HG02678 (cell line): ENCODE measurements around the gene SERPINE2.
A peak's percentile ranks its signal among the peaks of the same experiment; 100 is the strongest.

Experiments used
- ATAC-seq: cut with Tn5 transposase; IDR thresholded peaks from one replicate; pipeline ENCODE4 v1.9.1; 2021; ENCODE audit warnings: mild to moderate bottlenecking, moderate library complexity; ENCODE audit not compliant: unreplicated experiment

Gene SERPINE2, protein sequence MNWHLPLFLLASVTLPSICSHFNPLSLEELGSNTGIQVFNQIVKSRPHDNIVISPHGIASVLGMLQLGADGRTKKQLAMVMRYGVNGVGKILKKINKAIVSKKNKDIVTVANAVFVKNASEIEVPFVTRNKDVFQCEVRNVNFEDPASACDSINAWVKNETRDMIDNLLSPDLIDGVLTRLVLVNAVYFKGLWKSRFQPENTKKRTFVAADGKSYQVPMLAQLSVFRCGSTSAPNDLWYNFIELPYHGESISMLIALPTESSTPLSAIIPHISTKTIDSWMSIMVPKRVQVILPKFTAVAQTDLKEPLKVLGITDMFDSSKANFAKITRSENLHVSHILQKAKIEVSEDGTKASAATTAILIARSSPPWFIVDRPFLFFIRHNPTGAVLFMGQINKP

DNA sequence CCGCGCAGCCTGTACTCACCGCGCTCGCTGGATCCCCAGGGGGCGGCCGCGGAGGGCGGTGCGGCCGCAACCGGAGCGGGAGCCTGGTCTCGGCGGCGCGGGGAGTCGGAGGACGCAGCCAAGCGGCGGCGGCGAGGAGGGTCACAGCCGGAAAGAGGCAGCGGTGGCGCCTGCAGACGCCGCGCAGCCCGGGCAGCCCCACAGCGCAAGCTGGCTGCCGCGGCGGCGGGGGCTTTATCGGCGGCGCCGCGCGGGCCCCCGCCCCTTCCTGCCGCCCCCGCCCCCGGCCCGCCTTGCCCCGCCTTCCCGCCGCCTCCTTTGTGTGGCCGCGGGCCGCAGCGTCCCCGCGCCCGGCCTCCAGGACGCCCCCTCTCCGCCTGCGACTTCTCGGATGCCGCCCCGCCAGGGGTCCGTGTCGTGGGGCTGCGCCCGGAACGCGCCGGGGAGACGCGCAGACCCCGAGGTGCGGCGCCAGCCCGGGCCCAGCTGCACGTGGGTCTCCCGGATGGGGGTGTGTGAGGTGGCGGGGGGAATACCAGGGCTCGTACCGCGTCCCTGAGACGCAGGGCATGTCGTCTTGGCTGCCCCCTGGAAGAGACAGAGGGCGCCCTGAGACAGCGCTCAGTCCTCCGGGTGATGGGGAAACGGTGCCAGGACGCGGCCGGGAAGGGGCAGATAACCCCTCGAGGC, at the start of gene SERPINE2:
Gene SERPINE2, minus strand, starts transcription at position 207 of the 690 bp plus-strand sequence. CDS start 37,386 bp downstream, outside the sequence.
- ATAC-seq, result peak; percentile 63

DNA sequence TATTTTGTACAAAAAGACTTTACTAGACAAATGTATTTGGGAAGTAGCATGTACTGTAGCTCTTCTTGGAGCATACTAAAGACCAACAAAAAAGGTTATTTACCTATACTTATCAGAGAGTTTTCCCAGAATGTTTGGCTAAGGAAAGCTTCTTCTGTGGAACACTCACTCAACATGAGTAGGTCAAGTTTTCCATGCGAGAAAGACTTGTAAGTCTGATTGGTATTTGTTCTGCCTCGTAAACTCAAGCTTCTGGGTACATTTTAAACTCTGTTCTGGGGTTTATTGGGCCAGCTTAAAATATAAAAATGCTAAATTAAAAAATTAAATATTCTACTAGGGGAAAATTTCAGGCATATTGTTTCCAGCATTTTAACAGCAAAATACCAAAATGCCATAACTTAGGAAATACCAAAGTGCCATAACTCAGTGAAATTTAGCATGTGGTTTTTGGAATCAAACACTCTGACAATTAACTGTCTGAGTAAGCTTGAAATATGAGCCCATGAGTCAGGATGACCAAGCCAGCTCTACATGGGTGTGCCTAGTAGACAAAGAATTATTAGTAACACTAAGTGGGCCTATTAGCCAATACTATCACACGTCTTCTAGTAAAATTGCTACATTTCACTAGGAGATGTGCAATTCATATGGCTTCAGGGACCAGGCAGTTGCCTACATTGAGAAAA, 47.3 kb upstream of the SERPINE2 start:
- no peak for ATAC-seq

DNA sequence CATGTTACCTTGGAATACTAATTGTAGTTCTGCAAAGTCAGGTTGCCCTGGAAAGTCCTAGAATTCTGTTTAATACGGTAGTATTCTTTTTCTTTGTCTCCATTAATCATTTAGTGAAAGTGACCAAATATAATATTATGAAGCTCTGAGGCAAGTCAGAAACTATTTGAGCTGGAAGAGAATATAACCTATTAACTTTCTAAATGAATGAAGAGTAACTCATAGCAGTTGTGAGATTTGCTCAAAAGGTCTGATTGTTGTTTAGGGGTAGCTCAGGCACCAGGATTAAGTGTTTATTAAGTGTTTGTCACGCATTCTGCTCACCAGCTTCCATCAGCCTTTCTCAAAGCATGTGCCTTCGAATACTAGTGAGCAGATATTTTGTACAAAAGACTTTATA, 46.7 kb upstream of the SERPINE2 start:
- no peak for ATAC-seq

DNA sequence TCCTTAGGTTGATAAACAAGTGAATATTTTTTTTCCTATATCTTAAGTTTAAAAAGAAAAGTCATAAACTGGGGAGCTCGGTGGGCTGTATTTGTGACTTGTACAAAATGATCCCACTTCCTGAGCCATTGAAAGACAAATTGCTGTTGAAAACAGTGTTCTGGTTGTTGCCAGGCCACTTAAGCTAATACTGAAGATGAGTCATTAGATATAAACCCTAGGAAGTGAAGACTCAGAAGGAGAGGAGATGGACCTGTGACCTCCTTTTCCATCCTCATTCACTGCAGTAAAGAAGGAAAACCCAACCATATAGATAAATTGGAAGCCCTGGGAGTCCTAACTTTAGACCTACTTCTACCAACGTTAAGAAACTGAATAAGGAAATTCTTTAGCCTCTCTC, 46.2 kb upstream of the SERPINE2 start:
- no peak for ATAC-seq

DNA sequence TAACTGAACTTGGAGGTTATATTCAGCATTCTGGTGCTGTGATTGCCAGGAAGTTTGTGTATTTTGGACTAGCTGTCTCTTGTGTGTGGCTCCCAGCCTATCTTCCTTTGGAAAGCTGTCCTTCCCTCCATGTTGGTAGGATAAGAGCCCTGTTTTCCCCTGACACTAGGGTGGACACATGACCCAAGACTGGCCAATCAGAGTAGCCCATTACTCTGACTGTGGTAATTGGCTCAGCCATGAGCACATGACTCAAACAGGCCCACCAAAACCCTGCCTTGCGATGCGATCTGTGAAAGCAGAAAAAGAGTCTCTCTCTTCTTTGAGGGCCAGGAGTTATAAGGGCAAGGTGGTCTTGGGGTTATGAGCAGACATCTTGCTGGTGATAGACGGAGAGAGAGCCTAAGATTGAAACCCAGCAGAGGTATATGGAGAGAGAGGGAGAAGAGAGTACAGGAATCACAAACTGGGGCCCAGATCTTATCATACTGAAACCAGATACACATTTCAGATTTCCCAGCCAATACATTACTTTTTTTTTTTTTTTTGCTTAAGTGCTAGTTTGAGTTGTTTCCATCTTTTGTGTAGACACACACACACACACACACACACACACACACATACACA, 45.3 kb upstream of the SERPINE2 start:
- no peak for ATAC-seq

DNA sequence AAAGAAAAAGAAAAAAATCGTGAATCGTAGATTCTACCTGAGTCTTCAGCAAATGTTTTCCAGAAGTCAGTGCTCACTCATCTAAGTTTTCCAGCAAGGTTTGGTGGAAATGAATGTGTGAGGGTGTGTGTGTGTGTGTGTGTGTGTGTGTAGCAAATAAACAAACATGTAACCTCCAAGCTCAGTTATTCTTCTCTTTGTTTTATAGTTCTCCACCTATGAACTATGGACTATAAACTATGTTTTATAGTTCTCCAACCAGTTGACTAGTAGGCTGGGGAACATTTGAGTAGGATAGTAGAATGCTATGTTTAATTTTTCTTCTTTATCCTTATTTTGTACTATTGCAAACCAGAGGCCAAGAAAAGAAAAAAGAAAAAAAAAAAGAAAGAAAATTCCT, 44.6 kb upstream of the SERPINE2 start:
- ATAC-seq, result no peak

DNA sequence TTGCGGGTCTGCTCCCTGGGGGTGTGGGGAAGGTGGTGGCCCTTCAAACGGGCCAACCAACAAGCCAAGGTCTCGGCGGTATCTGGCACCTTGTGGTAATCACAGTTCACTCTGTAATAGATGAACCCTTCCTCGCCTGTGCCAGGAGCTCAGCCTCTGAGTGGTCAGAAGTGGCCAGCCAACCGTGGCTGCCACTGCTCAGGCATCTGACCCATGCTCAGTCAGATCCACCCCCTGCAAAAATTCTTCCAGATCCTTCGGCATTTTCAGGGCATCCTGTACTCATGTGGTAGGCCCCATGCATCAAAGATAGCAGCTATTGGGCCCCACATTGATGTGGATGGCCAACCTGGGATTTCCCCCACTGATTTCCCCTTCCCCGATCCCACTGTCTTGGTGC, 39.6 kb upstream of the SERPINE2 start:
- ATAC-seq, result no peak

DNA sequence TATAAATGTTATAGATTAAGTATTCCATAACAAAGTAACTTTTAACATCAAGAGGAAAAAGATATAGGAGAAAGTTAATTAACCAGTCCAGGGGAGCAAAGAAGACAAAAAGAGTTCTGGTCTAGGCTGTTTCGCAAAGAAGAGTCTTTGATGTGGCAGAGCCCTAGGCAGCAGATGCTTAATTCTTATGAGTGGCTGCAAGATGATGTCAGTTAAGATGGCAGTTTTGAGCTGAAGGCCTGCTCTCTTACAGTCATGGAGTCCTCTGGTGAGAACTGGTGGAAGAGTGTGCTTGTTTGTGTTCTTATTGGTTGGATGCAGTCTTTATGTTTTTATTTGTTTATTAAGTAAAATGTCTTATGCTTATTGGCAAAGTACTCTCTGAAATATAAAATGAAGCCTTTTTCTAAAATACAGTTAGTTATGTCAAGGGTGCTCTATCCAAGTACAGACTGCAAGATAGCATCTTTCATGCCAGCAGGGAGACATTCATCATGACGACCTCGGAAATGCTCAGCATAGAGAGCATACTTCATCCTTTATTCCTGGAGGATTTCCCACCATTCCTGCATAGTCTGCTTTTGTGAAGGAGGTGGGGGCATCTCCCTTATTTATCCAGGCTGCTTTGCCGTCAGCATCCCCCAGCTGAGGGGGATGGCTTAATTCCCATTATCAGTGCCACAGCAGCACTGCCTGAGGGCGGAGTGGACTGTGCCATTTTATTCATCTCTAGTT, 38.9 kb upstream of the SERPINE2 start:
- no peak for ATAC-seq

DNA sequence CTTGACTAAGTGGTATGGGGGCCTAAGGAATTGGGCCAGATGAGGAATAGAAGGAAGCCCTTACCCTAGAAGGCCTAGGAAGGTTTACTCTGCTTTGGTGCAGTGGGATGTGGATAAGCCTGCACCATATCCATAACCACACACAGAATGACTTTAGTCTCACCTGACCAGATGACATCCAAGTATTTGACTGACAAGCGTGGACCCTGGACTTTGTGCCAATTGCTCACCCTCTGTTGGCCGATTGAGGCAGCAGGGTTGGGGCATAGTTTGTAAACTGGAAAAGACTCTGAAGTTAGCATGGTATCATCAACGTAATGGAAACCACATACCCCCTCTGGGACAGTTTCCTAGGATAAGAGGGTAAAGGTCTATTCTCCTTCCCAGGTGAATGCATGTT, 36.5 kb upstream of the SERPINE2 start:
- no peak for ATAC-seq

DNA sequence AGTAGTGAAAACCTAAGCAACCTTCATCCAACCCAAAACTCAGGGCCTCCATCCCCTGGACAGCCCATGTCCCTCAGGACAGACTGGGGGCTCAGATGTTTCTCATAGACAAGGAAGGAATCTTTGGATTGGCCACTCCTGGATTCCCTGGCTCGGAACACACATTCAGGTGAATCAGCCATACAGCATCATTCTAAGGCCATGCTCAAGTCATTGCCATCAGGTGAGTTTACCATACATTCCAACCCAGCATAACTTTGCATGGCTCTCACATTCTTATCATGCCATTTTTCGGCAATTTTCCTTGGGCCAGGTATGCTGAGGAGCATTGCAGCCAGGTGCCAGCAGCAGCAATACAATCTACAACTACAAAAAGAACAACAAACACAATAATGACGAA, 34.6 kb upstream of the SERPINE2 start:
- ATAC-seq, result no peak

DNA sequence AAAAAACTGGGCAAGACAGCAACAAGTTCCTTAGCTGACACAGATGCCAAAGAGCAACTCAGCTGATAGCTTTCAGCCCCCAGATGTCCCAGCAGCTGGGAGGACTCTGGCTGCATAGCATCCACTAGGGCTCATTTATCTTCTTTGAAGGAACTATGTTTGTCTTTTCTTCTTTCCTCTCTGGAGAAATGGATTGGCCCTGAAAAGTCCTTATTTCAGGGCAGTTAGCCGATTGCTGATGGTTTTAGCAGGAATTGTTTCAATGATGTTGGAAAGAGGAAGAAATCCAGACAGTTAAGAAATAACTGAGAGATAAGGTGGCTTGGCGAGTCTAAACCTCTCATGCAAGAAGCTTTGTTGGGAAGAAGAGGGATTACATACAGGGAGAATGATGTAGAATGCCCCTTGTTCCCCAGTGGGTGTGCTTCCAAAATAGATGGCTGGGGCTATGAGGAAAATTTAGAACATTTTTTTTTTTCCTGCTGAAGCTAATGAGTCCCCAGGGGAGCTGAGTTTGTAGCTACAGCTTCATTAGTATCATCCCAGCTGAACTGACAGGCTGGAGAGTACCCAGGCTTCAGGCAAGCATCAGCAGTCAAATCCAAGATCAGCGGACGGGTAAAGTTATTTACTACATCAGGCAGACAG, 33.6 kb upstream of the SERPINE2 start:
- ATAC-seq, result no peak

DNA sequence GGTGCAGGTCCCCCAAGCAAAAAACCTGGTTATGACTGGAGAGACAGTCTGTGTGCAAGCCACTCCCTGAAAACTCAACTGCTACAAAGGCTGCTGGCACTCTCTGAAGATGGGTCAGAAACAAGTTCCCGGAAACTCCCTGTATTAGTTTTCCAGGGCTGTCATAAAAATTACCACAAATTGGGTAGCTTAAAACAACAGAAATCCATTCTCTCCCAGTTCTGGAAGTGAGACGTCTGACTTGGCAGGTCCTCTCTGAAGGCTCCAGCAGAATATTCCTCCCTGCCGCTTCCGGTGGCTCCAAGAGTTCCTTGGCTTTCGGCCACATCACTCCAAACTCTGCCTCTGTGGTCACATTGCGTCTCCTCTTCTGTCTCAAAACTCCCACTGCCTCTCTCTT, 30.1 kb upstream of the SERPINE2 start:
- ATAC-seq, result no peak

DNA sequence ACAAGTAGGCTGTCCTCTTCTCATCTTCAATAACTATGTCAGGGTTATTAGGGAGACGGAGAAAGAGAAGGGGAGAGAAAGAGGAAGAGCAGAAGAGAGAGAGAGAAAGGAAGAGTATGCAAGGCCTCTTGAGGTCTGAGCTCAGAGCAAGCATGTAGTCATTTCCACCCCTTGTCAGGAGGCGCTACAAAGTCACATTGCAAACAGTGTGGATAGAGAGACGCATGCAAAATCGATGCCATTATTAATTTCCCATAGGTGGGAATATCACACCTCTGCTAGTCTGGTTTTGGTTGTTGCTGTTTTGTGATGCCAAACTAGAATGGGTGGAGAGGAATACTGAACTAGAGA, 24.2 kb upstream of the SERPINE2 start:
- peak; percentile 60 for ATAC-seq

DNA sequence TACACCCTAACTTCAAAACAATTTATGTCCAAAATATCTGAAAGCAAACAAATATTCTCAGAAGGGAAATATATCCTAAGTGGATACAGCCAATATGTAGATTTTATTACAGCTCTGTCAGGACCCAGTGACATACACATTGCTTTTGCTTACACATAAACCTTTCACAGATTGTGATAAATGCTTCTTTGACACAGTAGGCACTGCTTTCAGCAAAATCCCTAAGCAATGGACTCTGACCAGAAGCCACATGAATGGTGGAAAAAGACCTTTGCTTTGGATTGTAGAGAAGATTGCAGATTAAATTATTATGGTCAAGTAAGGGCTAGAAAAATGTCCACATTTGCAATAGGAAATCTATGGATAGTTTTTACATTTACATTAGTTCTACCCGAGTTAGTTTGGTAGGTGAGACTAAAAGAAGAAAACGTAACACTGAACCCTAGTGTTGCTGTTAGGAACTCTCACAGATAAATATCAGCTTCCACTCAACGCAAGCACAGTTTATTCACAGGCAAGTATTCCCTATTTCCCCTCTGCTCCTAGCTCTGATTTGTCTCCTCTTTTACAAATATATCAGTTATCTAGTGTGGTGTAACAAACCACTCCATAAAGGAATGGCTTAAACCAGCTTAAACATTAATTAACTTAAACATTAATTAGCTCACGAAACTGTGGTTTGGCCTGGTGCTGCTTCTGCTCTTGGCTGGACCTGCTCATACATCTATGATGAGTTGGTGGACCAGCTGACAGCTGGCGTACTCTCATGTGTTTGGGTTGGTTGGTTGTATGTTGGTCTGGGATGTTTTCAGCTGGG, 23.6 kb upstream of the SERPINE2 start:
- ATAC-seq, result peak; percentile 88

DNA sequence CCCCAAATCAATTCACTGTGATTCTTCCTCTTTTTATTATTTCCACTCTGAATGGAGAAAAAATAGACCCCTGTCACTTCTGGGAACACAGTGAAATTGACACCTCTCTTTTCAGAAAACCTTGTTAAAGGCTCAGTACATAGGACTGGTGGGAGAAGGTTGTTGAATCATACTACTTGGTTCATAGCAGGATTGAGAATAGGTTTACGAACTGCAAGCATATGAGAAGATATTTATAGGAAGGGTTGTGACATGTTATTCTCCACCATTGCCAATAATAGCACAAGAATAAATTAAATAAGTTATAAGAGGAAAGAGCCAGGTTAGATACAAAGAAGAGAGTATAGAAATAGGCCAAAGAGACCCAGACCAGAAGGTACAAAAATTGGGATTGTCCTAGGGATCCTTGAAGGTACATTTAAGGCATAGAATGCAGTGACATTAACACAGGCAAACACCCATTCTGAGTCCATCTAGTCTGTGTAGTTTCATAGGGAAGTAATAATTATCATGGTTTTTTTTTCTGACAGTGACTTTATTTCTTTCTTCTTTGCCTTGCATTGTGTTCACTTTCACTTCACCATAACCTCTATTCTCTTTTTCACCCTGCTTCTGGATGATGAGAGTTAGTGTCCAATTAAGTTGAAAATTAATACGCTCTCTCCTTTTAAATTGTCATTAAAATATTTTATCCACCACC, 21.8 kb upstream of the SERPINE2 start:
- ATAC-seq, result no peak

DNA sequence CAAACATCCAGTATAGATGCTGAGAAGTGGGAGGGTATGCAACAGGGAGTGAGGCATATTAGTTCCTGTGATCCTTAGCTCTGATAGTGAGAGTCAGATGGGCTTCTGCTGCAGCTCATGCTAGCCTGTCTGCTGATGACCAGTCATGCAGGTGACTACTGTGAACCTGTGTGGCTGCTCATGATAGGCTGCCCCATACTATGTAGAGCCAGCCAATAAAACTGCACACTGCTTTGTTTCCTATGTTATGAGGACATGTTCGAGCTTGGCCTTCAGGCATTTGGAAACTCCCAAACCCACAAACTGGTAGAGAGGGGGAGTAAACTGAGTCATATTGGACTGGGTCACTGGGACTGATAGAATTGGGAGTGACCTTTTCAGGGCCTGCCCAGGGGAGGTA, 20.1 kb upstream of the SERPINE2 start:
- ATAC-seq, result no peak

DNA sequence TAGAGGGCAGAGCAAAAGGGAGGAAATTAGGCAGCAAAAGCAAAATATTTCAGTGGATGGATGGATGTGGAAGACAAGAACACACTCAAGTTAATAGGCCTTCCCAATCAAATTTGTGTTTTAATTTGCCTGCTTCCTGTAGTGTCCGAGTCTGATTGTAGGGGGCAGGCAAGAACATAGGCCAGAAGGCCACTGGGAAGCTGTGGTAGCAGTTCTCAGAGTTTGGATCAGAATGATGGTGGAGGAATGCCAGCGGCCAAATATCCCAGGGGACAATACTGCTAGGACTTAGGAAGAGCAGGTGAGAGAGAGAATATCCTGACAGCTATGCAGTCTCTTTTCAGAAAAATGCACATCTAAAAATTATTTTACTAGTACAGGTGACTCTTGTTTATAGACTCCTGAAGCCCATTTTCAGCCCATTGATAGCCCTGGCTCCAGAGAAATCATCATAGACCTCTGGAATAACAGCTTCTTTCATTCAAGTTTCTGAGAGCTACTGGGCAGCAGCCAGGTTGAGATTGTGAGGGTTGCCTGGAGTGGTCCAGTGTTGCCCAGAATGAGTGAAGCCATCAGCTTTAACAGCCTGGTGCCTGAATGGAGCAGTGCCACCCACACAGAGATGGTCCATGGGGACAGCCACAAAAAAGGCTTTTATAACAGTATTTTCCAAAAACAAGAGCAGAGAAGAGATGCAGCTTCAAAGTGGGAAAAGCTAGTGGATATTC, 19.1 kb upstream of the SERPINE2 start:
- no peak for ATAC-seq

DNA sequence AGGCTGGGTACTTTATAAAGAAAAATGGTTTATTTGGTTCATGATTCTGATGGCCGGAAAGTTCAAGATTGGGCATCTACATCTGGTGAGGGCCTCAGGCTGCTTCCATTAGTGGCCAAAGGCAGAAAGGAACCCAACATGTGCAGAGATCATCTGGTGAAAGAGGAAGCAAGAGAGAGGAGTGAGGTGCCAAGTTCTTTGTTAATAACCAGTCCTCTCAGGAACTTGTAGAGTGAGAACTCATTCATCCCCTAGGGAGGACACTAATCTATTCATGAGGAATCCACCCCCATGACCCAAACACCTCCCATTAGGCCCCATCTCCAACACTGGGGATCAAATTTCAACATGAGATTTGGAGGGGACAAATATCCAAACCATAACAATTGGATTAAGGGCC, 17.8 kb upstream of the SERPINE2 start:
- ATAC-seq, result no peak
